ENCODE measurements around the gene HOXB3.
A peak's percentile ranks its signal among the peaks of the same experiment; 100 is the strongest.

Gene HOXB3

GRCh38 chr17:48552466-48553189 is 37.4 kb downstream of the HOXB3 start:
- Mint-ChIP-seq H3K27ac (no peak overlapping the region), H3K9me3 (no peaks in the 10 kb centered on the region), H3K4me3 (no peak overlapping the region), H3K36me3 (peaks cover 3% of the 10 kb centered on the region), H3K27me3 (peaks cover 14% of the 10 kb centered on the region), H3K4me1 (peaks cover 2% of the 10 kb centered on the region)
- ATAC-seq (ENCODE audit: low read depth) (no peak), DNase-seq (ENCODE audit: low spot score in 2 of 2) (no peak)

- H3K4me1 Mint-ChIP-seq, result peaks cover 2% of the 10 kb centered on the region
- DNase-seq (ENCODE audit: low spot score in 2 of 2) (no peak), ATAC-seq (ENCODE audit: low read depth) (no peak)
- H3K27ac Mint-ChIP-seq, result no peak overlapping the region
- no peaks in the 10 kb centered on the region for H3K9me3 Mint-ChIP-seq
- H3K4me3 Mint-ChIP-seq, result no peak overlapping the region
- H3K27me3 Mint-ChIP-seq, result peaks cover 13% of the 10 kb centered on the region
- H3K36me3 Mint-ChIP-seq, result peaks cover 3% of the 10 kb centered on the region
These were observed 38.2 kb downstream of the HOXB3 start for GRCh38 chr17:48551596-48552465.

- no peak for ATAC-seq (ENCODE audit: low read depth)
- DNase-seq (ENCODE audit: low spot score in 2 of 2), result no peak
- H3K9me3 Mint-ChIP-seq, result no peaks in the 10 kb centered on the region
These were observed 38.9 kb downstream of the HOXB3 start for GRCh38 chr17:48551214-48551555.

GRCh38 chr17:48550502-48551213 is 39.4 kb downstream of the HOXB3 start:
- H3K4me3 Mint-ChIP-seq, result no peak overlapping the region
- H3K27ac Mint-ChIP-seq, result no peak overlapping the region
- peaks cover 1% of the 10 kb centered on the region for H3K36me3 Mint-ChIP-seq
- ATAC-seq (ENCODE audit: low read depth) (no peak), DNase-seq (ENCODE audit: low spot score in 2 of 2) (no peak)
- peaks cover 2% of the 10 kb centered on the region for H3K4me1 Mint-ChIP-seq
- peaks cover 15% of the 10 kb centered on the region for H3K27me3 Mint-ChIP-seq
- no peaks in the 10 kb centered on the region for H3K9me3 Mint-ChIP-seq

More at GRCh38 chr17:48551214-48551555, 38.9 kb downstream of the HOXB3 start:
- H3K36me3 Mint-ChIP-seq, result peaks cover 1% of the 10 kb centered on the region
- H3K4me1 Mint-ChIP-seq, result peaks cover 2% of the 10 kb centered on the region
- no peak overlapping the region for H3K4me3 Mint-ChIP-seq
- H3K27me3 Mint-ChIP-seq, result peaks cover 13% of the 10 kb centered on the region
- H3K27ac Mint-ChIP-seq, result no peak overlapping the region

GRCh38 chr17:48549914-48550501 is 40.0 kb downstream of the HOXB3 start:
- Mint-ChIP-seq H3K27ac (no peak overlapping the region), H3K4me1 (no peaks in the 10 kb centered on the region)

GRCh38 chr17:48549281-48549630 is 40.8 kb downstream of the HOXB3 start:
- H3K9me3 Mint-ChIP-seq, result no peaks in the 10 kb centered on the region
- peaks cover 14% of the 10 kb centered on the region for H3K27me3 Mint-ChIP-seq

More at GRCh38 chr17:48549914-48550501, 40.0 kb downstream of the HOXB3 start:
- no peak overlapping the region for H3K4me3 Mint-ChIP-seq
- DNase-seq (ENCODE audit: low spot score in 2 of 2) (no peak), ATAC-seq (ENCODE audit: low read depth) (no peak)
- H3K9me3 Mint-ChIP-seq, result no peaks in the 10 kb centered on the region
- peaks cover 1% of the 10 kb centered on the region for H3K36me3 Mint-ChIP-seq
- H3K27me3 Mint-ChIP-seq, result peaks cover 14% of the 10 kb centered on the region

GRCh38 chr17:48548523-48549280 is 41.3 kb downstream of the HOXB3 start:
- DNase-seq (ENCODE audit: low spot score in 2 of 2), result no peak
- Mint-ChIP-seq H3K36me3 (peaks cover under 1% of the 10 kb centered on the region), H3K27ac (no peak overlapping the region), H3K27me3 (peaks cover 16% of the 10 kb centered on the region), H3K9me3 (no peaks in the 10 kb centered on the region), H3K4me3 (no peak overlapping the region), H3K4me1 (peaks cover 2% of the 10 kb centered on the region)
- no peak for ATAC-seq (ENCODE audit: low read depth)

More at GRCh38 chr17:48549281-48549630, 40.8 kb downstream of the HOXB3 start:
- Mint-ChIP-seq H3K27ac (no peak overlapping the region), H3K4me3 (no peak overlapping the region), H3K4me1 (no peaks in the 10 kb centered on the region), H3K36me3 (peaks cover 1% of the 10 kb centered on the region)
- DNase-seq (ENCODE audit: low spot score in 2 of 2) (no peak), ATAC-seq (ENCODE audit: low read depth) (no peak)

- H3K27ac Mint-ChIP-seq, result no peak overlapping the region
- ATAC-seq (ENCODE audit: low read depth) (no peak), DNase-seq (ENCODE audit: low spot score in 2 of 2) (no peak)
- H3K4me3 Mint-ChIP-seq, result no peak overlapping the region
- no peaks in the 10 kb centered on the region for H3K36me3 Mint-ChIP-seq
- peaks cover 5% of the 10 kb centered on the region for H3K4me1 Mint-ChIP-seq
- peaks cover 17% of the 10 kb centered on the region for H3K27me3 Mint-ChIP-seq
- H3K9me3 Mint-ChIP-seq, result no peaks in the 10 kb centered on the region
These were observed 42.1 kb downstream of the HOXB3 start for GRCh38 chr17:48547808-48548522.

GRCh38 chr17:48546924-48547807 is 42.9 kb downstream of the HOXB3 start:
- H3K4me1 Mint-ChIP-seq, result peaks cover 8% of the 10 kb centered on the region
- no peaks in the 10 kb centered on the region for H3K36me3 Mint-ChIP-seq
- no peak overlapping the region for H3K4me3 Mint-ChIP-seq
- H3K9me3 Mint-ChIP-seq, result no peaks in the 10 kb centered on the region
- no peak overlapping the region for H3K27ac Mint-ChIP-seq
- DNase-seq (ENCODE audit: low spot score in 2 of 2), result no peak
- ATAC-seq (ENCODE audit: low read depth), result no peak
- peaks cover 21% of the 10 kb centered on the region for H3K27me3 Mint-ChIP-seq

GRCh38 chr17:48546137-48546923 is 43.7 kb downstream of the HOXB3 start:
- no peak overlapping the region for H3K27ac Mint-ChIP-seq
- no peaks in the 10 kb centered on the region for H3K9me3 Mint-ChIP-seq
- H3K27me3 Mint-ChIP-seq, result peaks cover 26% of the 10 kb centered on the region
- H3K36me3 Mint-ChIP-seq, result no peaks in the 10 kb centered on the region
- ATAC-seq (ENCODE audit: low read depth), result no peak
- H3K4me3 Mint-ChIP-seq, result no peak overlapping the region
- no peak for DNase-seq (ENCODE audit: low spot score in 2 of 2)
- H3K4me1 Mint-ChIP-seq, result peaks cover 14% of the 10 kb centered on the region

GRCh38 chr17:48545539-48545938 is 44.5 kb downstream of the HOXB3 start:
- Mint-ChIP-seq H3K27me3 (peaks cover 28% of the 10 kb centered on the region), H3K4me1 (peaks cover 14% of the 10 kb centered on the region)

GRCh38 chr17:48545022-48545375 is 45.0 kb downstream of the HOXB3 start, which contains the start of gene HOXB2:
Gene HOXB2, minus strand, starts transcription at chr17:48545109. Its CDS starts 198 bp downstream, at chr17:48544911.
- H3K4me3 Mint-ChIP-seq, result peak within 1 kb of the TSS; percentile 82
- H3K4me1 Mint-ChIP-seq, result peaks cover 14% of the 10 kb centered on the region
- peak within 1 kb of the TSS; percentile 40 for H3K27ac Mint-ChIP-seq

More at GRCh38 chr17:48545539-48545938, 44.5 kb downstream of the HOXB3 start:
- no peak overlapping the region for H3K4me3 Mint-ChIP-seq
- H3K36me3 Mint-ChIP-seq, result no peaks in the 10 kb centered on the region
- no peaks in the 10 kb centered on the region for H3K9me3 Mint-ChIP-seq
- H3K27ac Mint-ChIP-seq, result no peak overlapping the region
- ATAC-seq (ENCODE audit: low read depth), result no peak
- no peak for DNase-seq (ENCODE audit: low spot score in 2 of 2)

More at GRCh38 chr17:48545022-48545375, 45.0 kb downstream of the HOXB3 start, which contains the start of gene HOXB2:
- H3K27me3 Mint-ChIP-seq, result peaks cover 27% of the 10 kb centered on the region
- ATAC-seq (ENCODE audit: low read depth) (no peak), DNase-seq (ENCODE audit: low spot score in 2 of 2) (no peak)
- H3K36me3 Mint-ChIP-seq, result no peaks in the 10 kb centered on the region
- H3K9me3 Mint-ChIP-seq, result no peaks in the 10 kb centered on the region

Data from memory B cell (primary cell).